GM15510 (cell line): ENCODE measurements around the gene PEAK1.

Experiments used
- POLR2A ChIP-seq: IDR thresholded peaks from 3 replicates; pipeline ENCODE4 v1.6.1; 2011; ENCODE audit warnings: borderline replicate concordance; ENCODE audit not compliant: insufficient read length; ENCODE audit errors: extremely low read depth

The PEAK1 gene

GRCh38 chr15:77437264-77437663, 17.4 kb upstream of the PEAK1 start:
- TF ChIP-seq POLR2A = no peak

GRCh38 chr15:77436822-77437221, 16.9 kb upstream of the PEAK1 start:
- no peak for TF ChIP-seq POLR2A

- no peak for TF ChIP-seq POLR2A
Observed at GRCh38 chr15:77430652-77431051, 10.7 kb upstream of the PEAK1 start.

- TF ChIP-seq POLR2A = no peak
Observed at GRCh38 chr15:77430213-77430612, 10.3 kb upstream of the PEAK1 start.

- no peak for TF ChIP-seq POLR2A
Observed at GRCh38 chr15:77426871-77427270, 7.0 kb upstream of the PEAK1 start.

- TF ChIP-seq POLR2A = no peak
Observed at GRCh38 chr15:77426377-77426776, 6.5 kb upstream of the PEAK1 start.

GRCh38 chr15:77425104-77425503, 5.2 kb upstream of the PEAK1 start:
- no peak for TF ChIP-seq POLR2A

GRCh38 chr15:77421370-77421700, 1.4 kb upstream of the PEAK1 start:
- no peak for TF ChIP-seq POLR2A

GRCh38 chr15:77420610-77421369, 886 bp upstream of the PEAK1 start, which contains the start of gene HMG20A:
HMG20A (plus strand) TSS chr15:77420888; CDS start chr15:77458408, 37,520 bp downstream.
- TF ChIP-seq POLR2A = peak; percentile 54

GRCh38 chr15:77418966-77419835, 703 bp downstream of the PEAK1 start:
- TF ChIP-seq POLR2A = no peak

- TF ChIP-seq POLR2A = no peak
Observed at GRCh38 chr15:77418391-77418965, 1.4 kb downstream of the PEAK1 start.

- no peak for TF ChIP-seq POLR2A
Observed at GRCh38 chr15:77417602-77418001, 2.3 kb downstream of the PEAK1 start.

- no peak for TF ChIP-seq POLR2A
Observed at GRCh38 chr15:77416954-77417353, 3.0 kb downstream of the PEAK1 start.

- TF ChIP-seq POLR2A = no peak
Observed at GRCh38 chr15:77416148-77416455, 3.8 kb downstream of the PEAK1 start.

GRCh38 chr15:77415450-77416147, 4.3 kb downstream of the PEAK1 start:
- TF ChIP-seq POLR2A = no peak
